GM18868 (cell line): Measurements from ENCODE around the gene ZC3H12A.

Experiments used
- ATAC-seq: cut with Tn5 transposase; IDR thresholded peaks from one replicate; pipeline ENCODE4 v1.9.1; 2021; ENCODE audit warnings: mild to moderate bottlenecking, moderate library complexity; ENCODE audit not compliant: unreplicated experiment

The ZC3H12A gene

DNA sequence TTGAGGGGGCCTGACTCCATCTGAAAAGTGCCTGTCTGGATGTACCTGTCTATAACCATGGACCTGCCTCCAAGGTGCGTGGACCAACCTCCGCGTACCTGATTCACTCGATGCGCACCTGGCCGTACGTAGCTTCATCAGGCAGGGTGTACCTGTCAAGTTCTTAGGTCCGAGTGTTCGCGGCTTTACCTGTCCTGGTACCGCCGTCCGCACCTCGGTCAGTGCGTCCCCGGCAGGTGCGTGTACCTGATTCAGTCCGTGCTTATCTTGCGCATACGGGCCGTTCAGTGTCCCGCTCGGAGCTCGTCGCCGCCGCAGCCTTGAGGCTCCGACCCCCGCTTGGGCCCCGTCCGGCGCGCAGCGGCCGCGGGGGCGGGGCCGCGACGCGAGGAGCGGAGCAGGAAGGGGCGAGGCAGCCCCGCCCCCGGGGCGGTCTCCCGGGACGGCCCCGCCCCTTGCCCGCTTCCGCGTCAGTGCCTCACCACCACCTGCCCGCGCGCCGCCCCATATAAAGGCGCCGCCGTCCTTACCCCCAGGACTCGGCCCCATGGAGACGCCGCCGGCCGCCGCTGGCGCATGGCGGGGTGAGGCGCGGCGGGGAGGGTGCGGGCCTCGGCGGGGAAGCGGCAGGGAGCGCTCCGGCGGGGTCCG, at the start of gene ZC3H12A:
ZC3H12A (plus strand) TSS at position 535 of the 651 bp plus-strand sequence. CDS start 917 bp downstream, outside the sequence.
- ATAC-seq, result peak; percentile 59

DNA sequence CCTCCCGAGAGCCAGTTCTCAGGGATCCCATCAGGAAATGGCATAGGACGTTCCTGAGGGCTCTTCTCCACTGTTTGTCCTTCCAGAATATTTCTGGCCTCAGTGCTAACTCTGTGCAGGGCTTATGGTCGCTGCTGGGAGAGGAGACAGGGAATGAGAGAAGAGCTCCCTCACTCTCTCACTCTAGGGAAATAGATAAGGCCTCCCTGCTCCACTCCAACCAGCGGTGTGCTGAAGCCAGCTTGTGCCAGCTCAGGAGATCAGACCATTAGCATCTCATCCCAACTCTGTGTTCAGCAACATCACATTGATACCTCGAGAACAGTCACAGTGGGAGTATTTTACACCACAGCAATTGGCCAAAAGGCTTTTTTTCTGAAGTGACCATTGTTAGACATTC, 49.2 kb upstream of the ZC3H12A start:
- no peak for ATAC-seq

- no peak for ATAC-seq
These were observed 45.4 kb upstream of the ZC3H12A start for GRCh38 chr1:37429029-37429428.

DNA sequence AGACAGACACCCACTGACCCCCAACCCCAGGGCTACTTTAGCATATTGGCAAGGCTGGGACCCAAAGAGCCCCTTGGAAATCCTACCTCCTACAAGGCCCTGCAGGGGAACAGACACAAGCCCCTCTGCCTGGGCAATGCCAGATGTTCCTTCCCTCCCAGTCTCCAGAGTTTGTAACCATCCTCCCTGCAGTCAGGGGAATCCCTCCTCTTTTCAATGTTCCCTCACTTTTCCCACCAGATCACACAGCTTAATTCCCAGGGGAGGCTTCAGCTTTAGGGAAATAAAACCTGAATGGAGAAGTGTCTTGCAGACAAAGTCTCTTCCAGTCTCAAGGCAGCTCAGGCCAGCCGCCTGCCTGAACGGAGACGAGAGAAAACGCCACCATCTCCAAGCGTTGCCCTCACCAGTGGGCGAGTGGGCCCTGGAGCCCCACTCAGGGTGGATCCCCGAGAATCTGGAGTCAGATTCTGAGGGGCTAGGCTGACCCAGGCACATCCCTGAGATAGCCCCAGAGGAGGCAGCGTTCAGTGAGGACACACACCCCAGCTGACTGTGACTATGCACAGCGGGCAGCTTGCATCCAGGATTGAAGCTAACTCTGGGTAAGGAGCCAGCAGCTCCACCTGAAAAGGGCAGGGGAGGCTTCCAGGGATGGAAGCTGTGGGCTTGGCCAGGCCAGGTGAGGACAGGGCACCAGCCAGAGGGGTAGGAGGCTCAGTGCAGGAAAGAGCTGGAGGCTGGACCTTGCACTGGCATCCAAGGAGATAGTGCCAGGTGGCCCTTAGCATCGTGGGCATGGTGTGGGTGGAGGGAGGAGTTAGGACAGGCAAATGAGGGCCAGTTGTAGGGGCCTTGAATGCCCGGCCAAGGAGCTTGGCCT, 44.0 kb upstream of the ZC3H12A start:
- no peak for ATAC-seq

DNA sequence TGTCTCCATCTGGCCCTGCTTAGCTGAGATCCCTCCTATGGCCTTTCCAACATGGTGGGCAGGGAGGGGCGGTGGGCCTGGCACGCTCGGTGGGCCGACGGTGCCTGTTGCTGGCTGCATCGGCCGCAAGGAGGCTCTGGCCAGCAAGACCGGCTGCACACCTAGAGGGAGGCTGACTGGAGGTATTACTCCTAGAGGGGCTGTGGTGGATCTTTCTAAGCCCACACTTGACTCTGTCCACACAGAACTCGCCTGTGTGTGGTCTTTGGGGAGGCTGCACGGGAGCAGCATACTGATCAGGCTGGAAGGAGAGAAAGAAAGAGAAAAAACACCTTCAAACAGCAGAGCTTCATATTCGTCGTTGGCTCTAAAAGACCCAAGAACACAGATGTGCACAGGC, 41.7 kb upstream of the ZC3H12A start:
- no peak for ATAC-seq

GRCh38 chr1:37433171-37433570, 41.2 kb upstream of the ZC3H12A start:
- no peak for ATAC-seq

DNA sequence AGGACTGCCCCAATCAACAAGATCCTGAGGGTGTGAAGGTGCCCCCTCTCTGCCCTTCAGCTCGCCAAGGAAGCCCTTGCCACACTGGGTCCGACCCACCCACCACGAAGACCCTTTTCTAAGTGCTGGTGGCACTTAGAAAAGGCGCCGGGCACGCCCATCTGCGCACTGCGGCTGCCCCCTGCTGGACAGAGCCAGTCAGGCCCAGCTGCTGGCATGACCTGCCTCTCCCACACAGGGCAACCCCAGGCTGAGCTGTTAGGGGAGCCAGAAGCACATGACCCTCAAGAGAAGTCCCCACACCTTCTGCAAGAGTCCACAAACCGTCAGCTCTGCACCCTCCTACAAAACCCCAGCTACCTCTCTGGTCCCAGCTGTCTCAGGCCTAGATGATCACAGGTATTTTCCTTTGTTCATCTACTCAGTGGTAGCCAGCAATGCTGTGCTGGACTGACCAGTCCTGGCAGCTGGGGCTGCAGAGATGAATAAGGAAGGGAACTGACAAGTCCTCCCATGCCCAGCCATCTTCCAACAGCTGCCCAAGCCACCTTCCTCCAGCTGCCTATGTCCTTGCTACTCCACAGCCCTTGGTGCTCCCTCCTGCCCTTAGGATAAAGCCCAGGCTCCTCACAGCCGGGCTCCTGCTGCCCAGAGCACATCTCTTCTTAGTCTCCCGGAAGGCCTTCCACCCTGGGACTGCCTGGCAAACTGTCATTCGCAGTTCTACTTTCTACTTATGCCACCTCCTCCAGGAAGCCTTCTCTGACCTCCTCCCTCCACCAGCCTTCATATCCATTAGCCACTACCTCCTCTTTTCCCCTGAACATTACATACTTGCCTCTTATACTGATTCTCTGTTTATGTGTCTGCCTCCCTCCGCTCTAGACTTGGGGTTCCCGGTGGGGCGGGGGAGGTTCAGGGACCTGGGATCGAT, 39.8 kb upstream of the ZC3H12A start:
- ATAC-seq, result no peak

DNA sequence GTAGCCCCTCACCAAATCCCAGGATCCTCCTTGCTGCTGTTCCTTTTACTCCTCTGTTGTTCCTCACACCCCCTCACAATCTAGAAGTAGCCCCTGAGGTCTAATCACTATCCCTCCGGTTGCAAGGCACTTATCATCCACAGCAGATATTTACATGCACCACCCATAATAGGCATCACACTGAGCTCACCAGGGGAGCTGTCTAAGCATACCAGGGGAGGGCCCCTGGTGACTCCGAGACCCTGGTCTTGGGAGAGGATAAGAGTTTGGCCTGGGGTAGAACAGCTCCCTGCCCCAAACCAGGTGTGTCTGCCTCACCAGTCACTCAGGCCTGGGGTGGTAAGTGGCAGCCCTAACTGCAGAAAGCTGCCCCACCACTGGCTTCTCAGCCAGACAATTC, 37.3 kb upstream of the ZC3H12A start:
- ATAC-seq, result no peak

- no peak for ATAC-seq
These were observed 36.1 kb upstream of the ZC3H12A start for GRCh38 chr1:37438037-37438868.

DNA sequence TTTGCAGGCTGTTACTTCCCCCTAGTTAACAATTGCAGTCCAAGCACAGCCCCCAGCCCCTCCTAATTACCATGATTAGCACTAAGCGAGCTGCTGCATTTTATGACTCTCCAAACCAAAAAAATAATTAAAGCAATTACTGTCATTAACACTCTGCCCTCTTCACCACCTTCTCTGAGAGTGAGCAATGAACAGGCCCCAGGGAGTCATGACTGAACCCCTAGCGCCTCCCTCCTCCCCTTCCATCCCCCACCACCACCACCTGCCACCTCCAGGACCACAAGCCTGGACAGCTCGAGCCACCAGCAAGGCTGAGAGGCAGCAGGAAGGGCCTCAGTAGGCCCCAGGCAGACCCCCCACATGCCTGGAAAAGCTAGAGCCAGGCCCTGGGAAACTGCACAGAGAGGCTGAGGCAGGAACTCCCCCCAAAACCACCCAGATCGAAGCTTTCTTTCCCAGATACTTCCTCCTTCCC, 35.5 kb upstream of the ZC3H12A start:
- no peak for ATAC-seq

- ATAC-seq, result no peak
These were observed 34.9 kb upstream of the ZC3H12A start for GRCh38 chr1:37439349-37439995.

- ATAC-seq, result no peak
These were observed 32.9 kb upstream of the ZC3H12A start for GRCh38 chr1:37441490-37441889.

- no peak for ATAC-seq
These were observed 32.2 kb upstream of the ZC3H12A start for GRCh38 chr1:37442139-37442538.

DNA sequence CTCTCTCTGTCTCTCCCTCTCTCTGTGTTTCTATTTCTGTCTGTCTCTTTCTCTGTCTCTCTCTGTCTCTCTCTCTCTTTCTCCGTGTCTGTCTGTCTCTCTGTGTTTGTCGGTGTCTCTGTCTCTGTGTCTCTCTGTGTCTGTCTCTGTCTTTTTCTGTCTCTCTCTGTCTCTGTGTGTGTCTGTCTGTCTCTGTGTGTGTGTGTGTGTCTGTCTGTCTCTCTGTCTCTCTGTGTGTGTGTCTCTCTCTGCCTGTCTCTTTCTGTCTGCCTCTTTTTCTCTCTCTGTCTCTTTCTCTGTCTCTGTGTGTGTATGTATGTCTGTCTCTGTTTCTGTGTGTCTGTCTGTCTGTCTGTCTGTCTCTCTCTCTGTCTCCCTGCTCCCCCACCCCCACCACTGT, 31.7 kb upstream of the ZC3H12A start:
- ATAC-seq, result no peak

DNA sequence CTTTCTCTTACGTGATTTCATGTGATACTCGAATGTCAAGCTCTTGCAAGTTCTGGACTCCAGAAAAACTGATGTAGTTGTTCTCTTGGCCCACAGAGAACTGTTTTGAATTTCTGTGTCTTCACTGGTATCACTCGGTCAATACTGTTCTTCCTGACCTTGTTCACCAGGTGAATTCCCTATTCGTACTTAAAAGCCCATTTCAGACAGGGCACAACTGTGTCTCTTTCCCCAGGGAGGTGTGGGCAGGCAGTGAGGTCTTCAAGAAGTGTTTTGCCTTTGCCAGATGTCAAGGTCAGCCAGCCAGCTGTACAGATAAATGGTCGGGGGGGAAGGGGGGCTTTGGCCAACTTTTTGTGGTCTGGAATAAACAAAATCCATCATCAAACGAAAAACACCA, 27.5 kb upstream of the ZC3H12A start:
- ATAC-seq, result no peak

- ATAC-seq, result no peak
These were observed 26.2 kb upstream of the ZC3H12A start for GRCh38 chr1:37448185-37448584.

DNA sequence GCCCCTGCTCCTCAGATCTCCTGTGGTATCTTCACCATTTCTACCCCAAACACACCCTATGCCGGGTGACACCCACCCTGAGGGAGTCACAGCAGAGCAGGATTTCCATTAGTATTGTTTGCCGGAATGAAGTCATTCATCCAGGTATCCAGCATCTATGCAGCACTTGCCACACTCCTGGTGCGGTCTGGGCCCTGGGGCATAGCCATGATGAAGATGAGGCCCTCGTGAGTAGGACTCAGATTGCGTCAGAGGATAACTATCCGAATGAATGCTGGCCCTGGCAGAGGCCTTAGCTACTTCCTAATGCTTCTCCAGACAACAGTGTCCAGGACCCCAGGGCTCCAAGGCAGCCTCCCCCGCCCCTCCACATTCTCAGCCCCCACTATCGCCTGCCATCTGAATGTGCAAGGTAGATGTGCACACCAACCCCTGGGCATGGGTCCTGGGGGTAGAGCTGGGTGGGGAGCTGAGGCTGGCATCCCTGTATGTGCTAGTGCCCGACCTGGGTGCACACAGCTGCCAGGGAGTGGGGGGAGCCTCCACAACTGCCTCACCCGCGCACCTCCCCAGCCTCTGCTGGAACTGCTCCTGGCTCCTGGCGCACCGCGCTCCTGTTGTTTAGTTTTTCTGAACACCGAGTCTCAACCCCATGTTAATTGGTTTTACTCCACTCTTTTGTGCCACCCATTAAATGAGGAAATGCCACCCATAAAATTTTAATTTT, 25.5 kb upstream of the ZC3H12A start:
- ATAC-seq, result no peak

DNA sequence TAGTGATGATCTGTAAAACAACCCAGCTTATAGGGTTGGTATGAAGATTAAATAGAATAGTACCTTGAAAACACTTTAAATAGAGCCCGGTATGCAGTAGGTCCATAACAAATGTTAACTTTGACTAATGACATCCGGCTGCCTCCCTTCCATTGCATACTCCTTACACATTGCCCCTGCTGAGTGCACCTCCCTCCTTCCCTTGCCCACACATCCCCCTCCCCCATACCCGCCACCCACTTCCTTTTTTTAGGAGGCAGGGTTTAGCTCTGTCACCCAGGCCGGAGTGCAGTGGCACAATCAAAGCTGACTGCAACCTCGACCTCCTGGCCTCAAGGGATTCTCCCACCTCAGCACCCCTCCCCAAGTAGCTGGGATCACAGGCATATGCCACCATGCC, 24.4 kb upstream of the ZC3H12A start:
- ATAC-seq, result no peak

- ATAC-seq, result no peak
These were observed 22.0 kb upstream of the ZC3H12A start for GRCh38 chr1:37452416-37452815.
